ENCODE data around the gene ZNF473. TPM values are rescaled to one million over a fixed set of nuclear protein-coding genes. Genes with fewer than 3 reads are reported as not detected.

ZNF473 gene
- total RNA-seq, 1 experiment from 2014 or later = 11.7 TPM

- no peaks in the 10 kb centered on the region for H3K4me1 ChIP-seq (ENCODE audit: control insufficient read depth, insufficient read depth, low read length)
- POLR2A ChIA-PET = no interaction called here
- intact Hi-C loops (cut with micrococcal nuclease; ENCODE audit: unreplicated experiment) (no loop called here), in situ Hi-C loops (cut with HindIII; ENCODE audit: low pct_unique_long_range_greater_than_20kb, low sequenced_read_pairs) (no loop called here)
- DNase-seq (ENCODE audit: low read depth, low spot score) (no peak), ATAC-seq (no peak)
- H3K36me3 ChIP-seq (ENCODE audit: control insufficient read depth, insufficient read depth, low read length) = no peaks in the 10 kb centered on the region; the same call in 1 of the 2 replicates
- H3K27me3 ChIP-seq (ENCODE audit: control insufficient read depth, insufficient read depth, low read length) = no peaks in the 10 kb centered on the region
- H3K4me3 ChIP-seq (ENCODE audit: low read depth in 2 of 2, low read length in 2 of 2) = no peak overlapping the region
- CTCF ChIA-PET = no interaction called here
- H3K9me3 ChIP-seq (ENCODE audit: control insufficient read depth, insufficient read depth, low read depth, low read length) = no peaks in the 10 kb centered on the region
- H3K27ac ChIP-seq (ENCODE audit: low read length) = no peak overlapping the region
- TF ChIP-seq, protein P1, sequence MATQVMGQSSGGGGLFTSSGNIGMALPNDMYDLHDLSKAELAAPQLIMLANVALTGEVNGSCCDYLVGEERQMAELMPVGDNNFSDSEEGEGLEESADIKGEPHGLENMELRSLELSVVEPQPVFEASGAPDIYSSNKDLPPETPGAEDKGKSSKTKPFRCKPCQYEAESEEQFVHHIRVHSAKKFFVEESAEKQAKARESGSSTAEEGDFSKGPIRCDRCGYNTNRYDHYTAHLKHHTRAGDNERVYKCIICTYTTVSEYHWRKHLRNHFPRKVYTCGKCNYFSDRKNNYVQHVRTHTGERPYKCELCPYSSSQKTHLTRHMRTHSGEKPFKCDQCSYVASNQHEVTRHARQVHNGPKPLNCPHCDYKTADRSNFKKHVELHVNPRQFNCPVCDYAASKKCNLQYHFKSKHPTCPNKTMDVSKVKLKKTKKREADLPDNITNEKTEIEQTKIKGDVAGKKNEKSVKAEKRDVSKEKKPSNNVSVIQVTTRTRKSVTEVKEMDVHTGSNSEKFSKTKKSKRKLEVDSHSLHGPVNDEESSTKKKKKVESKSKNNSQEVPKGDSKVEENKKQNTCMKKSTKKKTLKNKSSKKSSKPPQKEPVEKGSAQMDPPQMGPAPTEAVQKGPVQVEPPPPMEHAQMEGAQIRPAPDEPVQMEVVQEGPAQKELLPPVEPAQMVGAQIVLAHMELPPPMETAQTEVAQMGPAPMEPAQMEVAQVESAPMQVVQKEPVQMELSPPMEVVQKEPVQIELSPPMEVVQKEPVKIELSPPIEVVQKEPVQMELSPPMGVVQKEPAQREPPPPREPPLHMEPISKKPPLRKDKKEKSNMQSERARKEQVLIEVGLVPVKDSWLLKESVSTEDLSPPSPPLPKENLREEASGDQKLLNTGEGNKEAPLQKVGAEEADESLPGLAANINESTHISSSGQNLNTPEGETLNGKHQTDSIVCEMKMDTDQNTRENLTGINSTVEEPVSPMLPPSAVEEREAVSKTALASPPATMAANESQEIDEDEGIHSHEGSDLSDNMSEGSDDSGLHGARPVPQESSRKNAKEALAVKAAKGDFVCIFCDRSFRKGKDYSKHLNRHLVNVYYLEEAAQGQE (IDR thresholded peaks at IDR 0.05; ENCODE audit: insufficient read depth in 1 of 2, low read depth in 2 of 2, low read length in 1 of 2) = no peak
- TF ChIP-seq POLR2AphosphoS5 (IDR thresholded peaks at IDR 0.05; ENCODE audit: low read depth, low read length) = no peak
- no TSS peak for BruUV-seq (replicated peaks)
Measured at GRCh38 chr19:50007170-50007569, 18.6 kb upstream of the ZNF473 start.

DNA sequence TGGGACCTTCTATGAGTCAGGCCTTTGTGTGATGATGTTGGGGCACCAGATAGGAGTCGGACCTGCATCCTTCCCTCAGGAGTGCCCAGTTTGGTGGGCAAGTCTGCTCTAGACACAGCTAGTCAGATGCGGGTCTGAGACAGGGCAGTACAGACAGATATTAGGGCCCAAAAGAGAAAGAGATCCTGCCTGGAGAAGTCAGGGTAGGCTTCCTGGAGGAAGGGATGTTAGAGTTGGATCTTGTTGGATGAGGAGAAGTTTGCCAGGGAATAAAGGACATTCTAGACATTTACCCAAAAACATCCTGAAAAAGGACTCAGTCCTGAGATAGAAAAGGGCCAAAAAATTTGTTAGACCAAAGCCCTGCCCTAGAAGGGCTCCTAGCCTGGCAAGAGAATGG is 17.9 kb upstream of the ZNF473 start:
- no TSS peak for BruUV-seq (replicated peaks)
- POLR2A ChIA-PET = no interaction called here
- no peaks in the 10 kb centered on the region; the same call in 1 of the 2 replicates for H3K36me3 ChIP-seq (ENCODE audit: control insufficient read depth, insufficient read depth, low read length)
- no peak overlapping the region for H3K27ac ChIP-seq (ENCODE audit: low read length)
- in situ Hi-C loops (cut with HindIII; ENCODE audit: low pct_unique_long_range_greater_than_20kb, low sequenced_read_pairs) (no loop called here), intact Hi-C loops (cut with micrococcal nuclease; ENCODE audit: unreplicated experiment) (no loop called here)
- no peak overlapping the region for H3K4me3 ChIP-seq (ENCODE audit: low read depth in 2 of 2, low read length in 2 of 2)
- no peak for TF ChIP-seq POLR2AphosphoS5 (IDR thresholded peaks at IDR 0.05; ENCODE audit: low read depth, low read length)
- CTCF ChIA-PET = no interaction called here
- no peak for ATAC-seq
- DNase-seq (ENCODE audit: low read depth, low spot score) = no peak
- no peaks in the 10 kb centered on the region for H3K9me3 ChIP-seq (ENCODE audit: control insufficient read depth, insufficient read depth, low read depth, low read length)
- H3K27me3 ChIP-seq (ENCODE audit: control insufficient read depth, insufficient read depth, low read length) = no peaks in the 10 kb centered on the region
- H3K4me1 ChIP-seq (ENCODE audit: control insufficient read depth, insufficient read depth, low read length) = no peaks in the 10 kb centered on the region

DNA sequence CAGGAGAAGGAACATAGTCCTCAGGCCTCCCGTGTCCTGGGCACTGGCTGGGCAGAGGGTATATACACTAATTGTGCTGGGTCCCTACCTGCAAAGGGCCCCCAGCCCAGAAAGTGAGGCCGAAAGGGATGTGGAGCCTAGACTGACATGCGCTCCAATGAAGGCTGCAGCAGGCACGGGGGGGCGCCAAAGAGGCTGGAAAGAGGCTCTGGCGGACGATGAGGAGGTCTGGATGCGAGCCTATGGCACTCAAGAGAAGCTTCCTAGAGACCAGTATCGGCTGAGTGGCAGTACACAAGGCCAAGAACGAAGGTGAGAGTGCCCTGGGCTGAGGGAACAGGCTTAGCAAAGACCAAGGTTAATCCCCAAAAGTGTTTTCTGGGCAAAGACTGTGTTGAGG is 17.3 kb upstream of the ZNF473 start:
- CTCF ChIA-PET = no interaction called here
- no peak overlapping the region for H3K4me3 ChIP-seq (ENCODE audit: low read depth in 2 of 2, low read length in 2 of 2)
- no peaks in the 10 kb centered on the region; the same call in 1 of the 2 replicates for H3K36me3 ChIP-seq (ENCODE audit: control insufficient read depth, insufficient read depth, low read length)
- ATAC-seq (peak; percentile 54; the same call in 1 of the 2 replicates), DNase-seq (ENCODE audit: low read depth, low spot score) (no peak)
- intact Hi-C loops (cut with micrococcal nuclease; ENCODE audit: unreplicated experiment) (no loop called here), in situ Hi-C loops (cut with HindIII; ENCODE audit: low pct_unique_long_range_greater_than_20kb, low sequenced_read_pairs) (no loop called here)
- no peak overlapping the region for H3K27ac ChIP-seq (ENCODE audit: low read length)
- no peaks in the 10 kb centered on the region for H3K27me3 ChIP-seq (ENCODE audit: control insufficient read depth, insufficient read depth, low read length)
- H3K9me3 ChIP-seq (ENCODE audit: control insufficient read depth, insufficient read depth, low read depth, low read length) = no peaks in the 10 kb centered on the region
- no TSS peak for BruUV-seq (replicated peaks)
- no peak for TF ChIP-seq POLR2AphosphoS5 (IDR thresholded peaks at IDR 0.05; ENCODE audit: low read depth, low read length)
- TF ChIP-seq CTCF (IDR thresholded peaks at IDR 0.05) = no peak; the same call in 1 of the 2 replicates
- TF ChIP-seq TCF7L2 (IDR thresholded peaks at IDR 0.05; ENCODE audit: low read depth, low read length) = no peak
- no peak for TF ChIP-seq SIN3A (IDR thresholded peaks at IDR 0.05; ENCODE audit: borderline replicate concordance, insufficient read depth, low read depth, low read length)
- TF ChIP-seq, protein P1 (IDR thresholded peaks at IDR 0.05; ENCODE audit: insufficient read depth in 1 of 2, low read depth in 2 of 2, low read length in 1 of 2) = no peak
- POLR2A ChIA-PET = no interaction called here
- no peaks in the 10 kb centered on the region for H3K4me1 ChIP-seq (ENCODE audit: control insufficient read depth, insufficient read depth, low read length)

Measured in Panc1 (cell line).